ENCODE data around the gene MAML3.

MAML3 gene

DNA sequence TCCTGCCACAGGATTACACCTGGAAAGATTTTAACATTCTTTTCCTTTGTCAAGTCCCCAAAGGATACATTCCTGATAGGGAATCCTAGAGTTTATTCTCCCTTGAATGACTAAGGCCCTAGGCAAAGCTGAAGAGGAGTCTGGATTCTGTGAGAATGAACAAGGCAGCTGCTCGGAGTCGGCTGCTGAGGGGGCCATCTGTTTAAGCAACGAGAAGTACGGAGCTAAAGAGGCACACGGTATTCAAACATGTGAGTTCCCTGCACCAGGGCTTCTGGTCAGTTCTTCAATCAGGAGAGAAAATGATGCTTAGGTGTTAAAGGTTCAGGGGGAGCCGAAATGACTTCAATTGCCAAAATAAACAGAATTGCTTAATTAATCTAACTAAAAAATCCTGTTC, 390.8 kb downstream of the MAML3 start:
- H3K36me3 Mint-ChIP-seq (ENCODE audit: insufficient read depth), result peaks cover 2% of the 10 kb centered on the region
- H3K9me3 Mint-ChIP-seq, result peaks cover 0 to 6% of the 10 kb centered on the region in 2 donors
- no peaks in the 10 kb centered on the region for H3K4me1 Mint-ChIP-seq (ENCODE audit: low read depth in 2 of 2)
- peaks cover 11 to 31% of the 10 kb centered on the region in 2 donors for H3K27me3 Mint-ChIP-seq
- DNase-seq (no peak), ATAC-seq (replicated peaks) (no peak)
- no peak overlapping the region for H3K4me3 Mint-ChIP-seq
- H3K27ac Mint-ChIP-seq, result no peak overlapping the region

DNA sequence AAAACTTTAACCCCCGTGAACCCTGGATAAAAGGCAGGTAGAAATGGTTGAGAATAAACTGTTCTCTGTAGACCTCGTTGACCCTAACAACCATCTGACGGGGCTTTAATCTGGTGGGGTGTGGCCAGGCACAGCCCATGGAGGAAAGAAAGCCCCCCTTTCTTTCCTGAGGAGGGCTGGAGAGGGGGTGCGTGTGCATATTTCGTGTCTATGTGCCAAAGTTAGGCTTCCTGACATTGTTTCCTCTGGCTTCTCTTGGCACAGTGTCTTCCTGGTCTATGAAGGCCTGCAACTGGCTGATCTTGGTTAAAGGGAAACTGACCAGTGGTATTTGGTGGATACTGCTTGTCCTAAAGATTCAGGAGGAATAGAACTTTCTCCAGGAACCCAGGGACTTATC, 391.3 kb downstream of the MAML3 start:
- peaks cover 11 to 36% of the 10 kb centered on the region in 2 donors for H3K27me3 Mint-ChIP-seq

DNA sequence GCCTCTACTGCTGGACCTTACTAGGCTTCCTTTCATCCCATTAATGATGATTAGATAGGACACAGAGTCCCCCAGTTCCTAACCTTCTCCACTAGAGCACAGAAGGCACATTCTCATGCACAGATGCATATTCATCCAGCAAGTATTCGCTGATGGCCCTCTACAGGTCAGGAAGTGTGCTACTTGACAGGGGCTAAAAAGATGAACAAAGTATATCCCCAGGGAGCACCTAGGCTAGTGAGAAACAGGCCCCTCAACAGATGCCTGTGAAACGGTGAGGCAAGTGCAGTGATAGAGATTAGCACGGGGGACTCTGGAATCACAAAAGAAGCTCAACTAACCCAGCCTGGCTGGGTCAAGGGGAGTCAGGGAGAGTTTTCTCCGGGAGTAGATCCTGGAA, 392.5 kb downstream of the MAML3 start:
- H3K9me3 Mint-ChIP-seq, result peaks cover 0 to 6% of the 10 kb centered on the region in 2 donors
- peaks cover 11 to 40% of the 10 kb centered on the region in 2 donors for H3K27me3 Mint-ChIP-seq
- no peaks in the 10 kb centered on the region for H3K4me1 Mint-ChIP-seq (ENCODE audit: low read depth in 2 of 2)
- H3K4me3 Mint-ChIP-seq, result no peak overlapping the region
- peaks cover 2% of the 10 kb centered on the region for H3K36me3 Mint-ChIP-seq (ENCODE audit: insufficient read depth)
- no peak for DNase-seq
- ATAC-seq (replicated peaks), result no peak
- H3K27ac Mint-ChIP-seq, result no peak overlapping the region

More for the DNA sequence above, 391.3 kb downstream of the MAML3 start:
- Mint-ChIP-seq H3K36me3 (ENCODE audit: insufficient read depth) (peaks cover 2% of the 10 kb centered on the region), H3K27ac (no peak overlapping the region), H3K4me3 (no peak overlapping the region), H3K4me1 (ENCODE audit: low read depth in 2 of 2) (no peaks in the 10 kb centered on the region), H3K9me3 (peaks cover 0 to 6% of the 10 kb centered on the region in 2 donors)
- ATAC-seq (replicated peaks), result no peak
- no peak for DNase-seq

DNA sequence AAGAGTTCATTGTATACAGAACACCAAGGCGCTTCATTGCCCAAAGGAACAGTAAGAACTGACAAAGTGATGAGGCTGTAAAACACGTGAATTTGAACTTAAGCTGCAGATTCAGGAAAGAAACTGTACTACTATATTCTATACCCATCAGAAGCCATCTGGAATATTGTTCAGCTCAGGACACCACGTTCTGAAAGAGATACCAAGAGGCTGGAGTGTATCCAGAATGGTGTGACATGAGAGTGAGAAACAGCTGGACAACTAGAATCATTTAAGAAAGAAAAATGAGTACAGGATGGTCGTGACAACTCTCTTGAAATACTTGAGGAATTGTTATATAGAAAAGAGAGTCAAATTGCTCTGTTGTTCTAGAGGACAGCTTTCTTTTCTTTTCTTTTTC, 393.4 kb downstream of the MAML3 start:
- Mint-ChIP-seq H3K9me3 (peaks cover 0 to 6% of the 10 kb centered on the region in 2 donors), H3K36me3 (ENCODE audit: insufficient read depth) (peaks cover 1% of the 10 kb centered on the region), H3K4me3 (no peak overlapping the region), H3K4me1 (ENCODE audit: low read depth in 2 of 2) (no peaks in the 10 kb centered on the region), H3K27ac (no peak overlapping the region), H3K27me3 (peaks cover 11 to 40% of the 10 kb centered on the region in 2 donors)
- DNase-seq, result no peak
- no peak for ATAC-seq (replicated peaks)

DNA sequence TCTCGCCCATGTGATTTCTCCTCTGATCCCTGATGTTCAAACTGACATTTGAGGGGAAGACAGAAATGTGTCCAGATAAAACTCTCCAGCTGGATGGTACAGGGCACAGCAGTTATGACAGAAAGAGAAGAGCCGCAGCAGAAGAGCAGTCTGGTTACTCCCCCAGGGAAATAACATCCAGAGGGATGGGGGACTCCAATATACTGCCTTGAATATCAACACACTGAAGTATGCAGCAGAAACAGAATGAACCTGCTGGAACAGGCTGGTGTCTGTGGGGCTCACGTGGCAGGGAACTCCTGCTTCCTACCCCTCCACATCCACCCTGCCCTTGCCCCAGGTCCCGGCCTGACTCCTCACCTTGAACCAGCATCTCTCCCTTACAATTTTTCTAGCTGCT, 394.9 kb downstream of the MAML3 start:
- H3K27ac Mint-ChIP-seq, result no peak overlapping the region
- H3K4me3 Mint-ChIP-seq, result no peak overlapping the region
- no peaks in the 10 kb centered on the region for H3K36me3 Mint-ChIP-seq (ENCODE audit: insufficient read depth)
- H3K4me1 Mint-ChIP-seq (ENCODE audit: low read depth in 2 of 2), result no peaks in the 10 kb centered on the region
- DNase-seq (no peak), ATAC-seq (replicated peaks) (no peak)
- peaks cover 0 to 6% of the 10 kb centered on the region in 2 donors for H3K9me3 Mint-ChIP-seq
- peaks cover 11 to 40% of the 10 kb centered on the region in 2 donors for H3K27me3 Mint-ChIP-seq

DNA sequence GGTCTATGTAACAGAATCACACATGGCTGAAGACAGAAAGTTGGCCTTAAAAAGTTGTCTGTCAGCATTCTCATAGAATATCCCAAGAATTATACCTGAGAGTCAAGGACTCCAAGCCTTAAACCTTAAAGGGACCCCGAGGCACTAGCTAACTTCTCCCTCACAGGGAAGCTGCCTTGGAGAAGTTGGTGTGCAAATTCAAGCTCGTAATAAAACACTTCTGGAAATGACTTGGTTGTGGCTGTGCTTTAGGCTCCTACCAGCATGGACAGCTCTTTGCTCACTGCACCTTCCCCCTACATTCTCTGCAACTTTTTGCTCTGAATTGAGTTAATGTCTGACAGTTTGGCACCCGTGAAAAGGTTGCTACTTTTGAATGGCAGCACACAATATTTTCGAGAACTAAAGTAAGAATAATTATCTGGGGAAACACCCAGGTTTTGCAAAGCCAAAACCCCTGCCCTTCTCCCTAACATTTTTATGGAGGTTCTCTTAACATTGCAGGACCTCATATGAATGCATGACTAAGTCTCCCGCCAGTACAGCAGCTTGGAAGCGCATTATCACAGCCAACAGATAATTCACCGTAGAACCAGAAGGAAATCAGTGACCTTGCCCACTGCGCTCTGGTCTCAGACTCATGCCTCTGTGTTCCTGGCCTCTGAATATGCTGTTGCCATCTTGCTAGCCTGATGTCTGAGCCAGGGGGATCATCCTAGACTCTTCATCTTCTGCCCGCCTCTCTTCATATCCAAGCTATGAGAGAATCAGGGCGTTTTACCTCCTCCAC, 397.4 kb downstream of the MAML3 start:
- no peak overlapping the region for H3K4me3 Mint-ChIP-seq
- H3K4me1 Mint-ChIP-seq (ENCODE audit: low read depth in 2 of 2), result no peaks in the 10 kb centered on the region
- no peak for DNase-seq
- peaks cover 0 to 6% of the 10 kb centered on the region in 2 donors for H3K9me3 Mint-ChIP-seq
- no peaks in the 10 kb centered on the region for H3K36me3 Mint-ChIP-seq (ENCODE audit: insufficient read depth)
- H3K27ac Mint-ChIP-seq, result no peak overlapping the region
- peaks cover 11 to 39% of the 10 kb centered on the region in 2 donors for H3K27me3 Mint-ChIP-seq
- no peak for ATAC-seq (replicated peaks)

DNA sequence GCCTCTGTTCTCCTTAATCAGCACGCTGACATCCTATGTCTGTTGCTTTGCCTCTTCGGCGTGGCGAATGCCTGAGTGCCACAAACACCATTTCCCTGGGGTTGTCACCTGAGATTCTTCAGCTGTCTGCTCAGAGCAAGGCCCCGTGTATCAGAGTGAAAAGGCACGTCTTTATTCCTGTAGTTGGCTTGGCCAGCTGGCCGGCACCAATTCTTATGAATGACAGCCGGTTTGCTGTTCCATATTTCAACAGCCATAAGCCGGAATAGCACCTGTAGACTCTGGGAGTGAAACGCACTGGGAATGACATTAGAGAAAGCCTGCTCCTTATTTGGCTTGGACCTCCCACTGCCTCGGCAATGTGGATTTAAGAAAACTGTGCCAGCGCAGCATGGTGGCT, 399.0 kb downstream of the MAML3 start:
- Mint-ChIP-seq H3K27me3 (peaks cover 11 to 33% of the 10 kb centered on the region in 2 donors), H3K27ac (no peak overlapping the region), H3K36me3 (ENCODE audit: insufficient read depth) (no peaks in the 10 kb centered on the region), H3K4me3 (no peak overlapping the region), H3K4me1 (ENCODE audit: low read depth in 2 of 2) (no peaks in the 10 kb centered on the region), H3K9me3 (peaks cover 0 to 6% of the 10 kb centered on the region in 2 donors)
- ATAC-seq (replicated peaks), result no peak
- no peak for DNase-seq

DNA sequence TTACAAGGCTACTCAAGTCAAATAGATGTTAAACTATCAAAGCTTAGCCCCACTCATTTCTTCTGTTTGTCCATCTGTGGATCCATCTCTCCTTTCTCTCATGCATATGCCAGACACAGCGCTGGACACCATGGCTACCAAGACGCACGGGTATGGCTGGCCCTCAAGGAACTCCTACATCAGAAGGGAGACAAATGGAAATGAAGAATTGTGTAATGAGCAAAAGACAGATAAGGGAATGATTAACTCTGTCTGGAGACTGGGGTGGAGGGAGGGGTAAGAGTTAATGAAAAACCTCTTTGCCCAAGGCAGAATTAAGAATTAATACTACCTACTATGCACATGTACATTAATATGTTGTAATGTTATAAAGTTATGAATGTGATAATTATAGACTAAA, 400.3 kb downstream of the MAML3 start:
- DNase-seq (no peak), ATAC-seq (replicated peaks) (no peak)
- H3K4me3 Mint-ChIP-seq, result no peak overlapping the region
- peaks cover 3 to 20% of the 10 kb centered on the region in 2 donors for H3K27me3 Mint-ChIP-seq
- H3K27ac Mint-ChIP-seq, result no peak overlapping the region
- H3K9me3 Mint-ChIP-seq, result peaks cover 0 to 3% of the 10 kb centered on the region in 2 donors
- H3K4me1 Mint-ChIP-seq (ENCODE audit: low read depth in 2 of 2), result no peaks in the 10 kb centered on the region
- no peaks in the 10 kb centered on the region for H3K36me3 Mint-ChIP-seq (ENCODE audit: insufficient read depth)

DNA sequence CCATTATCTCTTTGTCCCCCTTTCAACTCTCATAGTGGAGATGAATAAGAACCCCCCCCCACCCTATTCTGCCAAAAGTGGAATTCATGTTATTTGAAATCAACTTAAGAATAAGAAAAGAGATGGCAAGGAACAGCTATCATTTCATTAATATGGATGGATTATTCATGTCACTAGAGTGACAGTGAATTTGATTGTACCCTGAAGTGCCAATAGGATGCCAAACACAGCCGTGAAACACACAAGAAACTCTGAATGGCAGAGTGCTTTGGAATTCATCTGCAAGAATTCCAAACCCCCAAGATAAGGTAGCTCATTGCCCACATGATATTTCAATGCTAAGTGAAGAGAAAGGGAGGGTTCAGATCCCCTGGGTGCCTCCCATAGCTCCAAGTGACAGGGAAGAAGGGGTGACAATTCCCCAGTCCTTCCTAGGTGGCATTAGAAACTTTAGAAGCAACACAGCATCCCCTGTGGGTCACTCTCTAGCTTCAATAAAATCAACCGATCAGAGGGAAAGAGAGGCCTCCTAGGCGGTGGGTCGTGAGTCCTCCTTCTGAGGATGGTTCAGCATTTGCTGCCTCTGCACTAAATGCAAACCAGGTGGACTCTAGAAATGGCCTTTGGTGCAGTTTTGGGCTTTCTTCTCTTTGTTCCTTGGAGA, 404.0 kb downstream of the MAML3 start:
- DNase-seq, result no peak

DNA sequence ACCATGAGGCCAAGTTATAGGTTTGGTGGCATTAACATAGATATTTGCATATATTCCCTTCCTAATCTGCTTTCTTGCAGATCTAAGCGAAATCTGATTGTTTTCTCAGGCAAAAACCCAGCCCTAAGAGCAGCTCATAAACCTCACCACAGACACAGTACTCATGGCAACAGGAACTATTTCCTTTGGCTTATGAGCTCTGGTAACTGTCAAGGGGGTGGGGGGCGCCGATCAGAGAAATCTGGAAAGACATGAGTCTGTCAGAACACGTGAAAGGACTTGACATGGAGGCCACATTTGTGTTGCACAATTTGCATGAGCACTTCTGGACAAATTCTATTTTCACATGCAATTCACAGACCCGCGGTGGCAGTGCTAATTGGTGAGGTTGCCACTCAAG, 404.6 kb downstream of the MAML3 start:
- Mint-ChIP-seq H3K27me3 (peaks cover 10 to 16% of the 10 kb centered on the region in 2 donors), H3K9me3 (no peaks in the 10 kb centered on the region), H3K4me1 (ENCODE audit: low read depth in 2 of 2) (no peaks in the 10 kb centered on the region), H3K4me3 (no peak overlapping the region), H3K36me3 (ENCODE audit: insufficient read depth) (no peaks in the 10 kb centered on the region), H3K27ac (no peak overlapping the region)
- ATAC-seq (replicated peaks) (no peak), DNase-seq (no peak)

More for the DNA sequence above, 404.0 kb downstream of the MAML3 start:
- Mint-ChIP-seq H3K27me3 (peaks cover 5 to 12% of the 10 kb centered on the region in 2 donors), H3K27ac (no peak overlapping the region), H3K4me1 (ENCODE audit: low read depth in 2 of 2) (no peaks in the 10 kb centered on the region), H3K36me3 (ENCODE audit: insufficient read depth) (no peaks in the 10 kb centered on the region), H3K4me3 (no peak overlapping the region), H3K9me3 (no peaks in the 10 kb centered on the region)
- ATAC-seq (replicated peaks), result no peak

DNA sequence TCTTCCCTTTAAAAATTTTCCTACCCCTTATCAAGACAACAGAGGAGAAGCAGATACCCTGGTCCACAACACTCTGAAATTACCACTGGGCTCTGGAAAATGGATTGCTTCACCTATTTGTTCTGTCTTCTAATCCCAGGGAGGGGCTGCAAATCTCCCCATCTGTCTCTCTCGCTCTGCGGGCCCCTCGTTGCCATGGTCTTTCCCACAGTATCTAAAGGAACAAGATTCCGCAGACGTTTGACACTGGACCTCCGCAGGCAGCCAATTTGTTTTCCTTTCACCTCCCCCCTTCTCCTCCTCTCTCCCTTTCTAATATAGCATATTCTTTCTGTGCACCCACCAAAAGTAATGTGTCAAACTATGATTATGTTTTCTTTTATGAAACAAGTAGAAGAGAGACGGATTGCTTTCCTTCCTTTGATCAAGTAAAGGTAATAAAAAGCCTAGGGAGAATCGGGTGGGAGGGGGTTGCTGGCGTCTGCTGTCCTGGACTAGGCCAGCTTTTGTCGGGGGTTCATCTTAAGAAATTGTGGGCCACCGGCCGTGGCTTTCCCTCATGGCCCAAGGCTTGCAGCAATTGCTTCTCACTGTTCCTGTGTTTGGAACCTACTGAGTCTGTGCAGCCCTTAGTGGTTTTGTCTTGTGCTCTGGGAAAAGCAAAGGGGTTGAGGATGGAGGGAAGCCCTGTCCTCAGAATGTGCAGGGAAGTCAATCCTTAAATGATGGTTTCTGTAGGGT, 407.4 kb downstream of the MAML3 start:
- Mint-ChIP-seq H3K9me3 (no peaks in the 10 kb centered on the region), H3K4me3 (no peak overlapping the region), H3K27me3 (peaks cover 10 to 16% of the 10 kb centered on the region in 2 donors), H3K4me1 (ENCODE audit: low read depth in 2 of 2) (no peaks in the 10 kb centered on the region), H3K27ac (no peak overlapping the region), H3K36me3 (ENCODE audit: insufficient read depth) (no peaks in the 10 kb centered on the region)
- DNase-seq (no peak), ATAC-seq (replicated peaks) (no peak)

DNA sequence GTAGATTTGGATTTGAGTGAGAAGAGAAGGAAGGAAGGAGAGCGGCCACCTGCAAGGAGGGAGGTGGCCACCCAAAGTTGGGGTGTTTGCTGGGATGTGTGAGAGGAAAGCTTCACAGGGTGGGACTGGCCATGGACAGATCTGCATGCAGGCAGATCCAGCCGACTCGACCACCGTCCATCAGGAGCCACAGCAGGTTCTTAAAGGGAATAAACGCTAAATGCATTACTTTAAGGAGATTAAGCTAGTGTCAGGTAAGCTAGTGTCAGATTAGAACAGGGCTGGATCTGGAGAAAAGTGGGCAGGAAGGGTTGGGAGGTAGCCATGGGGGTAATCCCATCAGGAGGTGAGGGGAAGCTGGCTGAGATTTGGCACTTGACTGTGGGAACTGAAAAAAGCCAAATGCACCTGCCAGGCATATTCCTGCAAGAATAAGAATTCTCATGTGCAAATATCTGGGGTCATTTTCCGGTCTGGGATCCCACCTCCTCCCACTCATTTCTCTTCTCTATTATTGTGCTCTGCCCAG, 408.8 kb downstream of the MAML3 start:
- Mint-ChIP-seq H3K4me1 (ENCODE audit: low read depth in 2 of 2) (no peaks in the 10 kb centered on the region), H3K36me3 (ENCODE audit: insufficient read depth) (no peaks in the 10 kb centered on the region), H3K27ac (no peak overlapping the region), H3K4me3 (no peak overlapping the region), H3K27me3 (peaks cover 10 to 16% of the 10 kb centered on the region in 2 donors), H3K9me3 (no peaks in the 10 kb centered on the region)
- ATAC-seq (replicated peaks), result no peak
- DNase-seq, result no peak

DNA sequence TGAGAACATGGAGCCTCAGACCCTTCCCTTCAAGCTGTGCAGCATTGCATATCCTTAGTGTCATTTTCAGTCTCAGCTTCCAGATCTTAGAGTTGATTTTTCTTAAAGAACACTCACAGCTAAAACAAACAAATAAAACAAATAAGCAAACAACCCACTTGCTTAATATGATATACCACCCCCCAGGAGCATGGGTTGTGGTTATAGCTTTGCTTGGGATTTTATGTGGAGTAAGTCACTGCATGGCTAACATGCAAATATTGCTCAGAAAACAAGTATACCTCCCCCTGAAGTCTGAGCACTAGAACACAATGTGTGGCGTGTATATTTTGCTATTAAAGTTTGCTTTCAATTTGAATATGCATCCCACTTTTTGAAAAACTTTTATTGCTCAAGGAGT, 409.8 kb downstream of the MAML3 start:
- ATAC-seq (replicated peaks), result no peak
- H3K36me3 Mint-ChIP-seq (ENCODE audit: insufficient read depth), result no peaks in the 10 kb centered on the region
- peaks cover 10 to 19% of the 10 kb centered on the region in 2 donors for H3K27me3 Mint-ChIP-seq
- no peaks in the 10 kb centered on the region for H3K4me1 Mint-ChIP-seq (ENCODE audit: low read depth in 2 of 2)
- no peak overlapping the region for H3K27ac Mint-ChIP-seq
- no peak overlapping the region for H3K4me3 Mint-ChIP-seq
- no peaks in the 10 kb centered on the region for H3K9me3 Mint-ChIP-seq
- DNase-seq, result no peak
